Skin of body (tissue), 2 donors: Measurements from ENCODE around the gene NYNRIN. TPM values are rescaled to one million over a fixed set of nuclear protein-coding genes. Genes with fewer than 3 reads are reported as not detected.
"Not testable (repeated sequence)": the region's sequence is repeated elsewhere in the genome, so short reads cannot be mapped to it uniquely, and the experiment has no call there.

Experiments
- DNase-seq: peaks from one replicate; lab custom pipeline; 2025; lab: John Stamatoyannopoulos, UW
- total RNA-seq: library from RNA; depleted of rRNA; stranded (reverse); fragments of >200 nt; gene quantifications from one replicate; pipeline ENCODE4 v1.2.3, GENCODE V29; 2014

Gene NYNRIN
- total RNA-seq: 33.0 TPM

DNA sequence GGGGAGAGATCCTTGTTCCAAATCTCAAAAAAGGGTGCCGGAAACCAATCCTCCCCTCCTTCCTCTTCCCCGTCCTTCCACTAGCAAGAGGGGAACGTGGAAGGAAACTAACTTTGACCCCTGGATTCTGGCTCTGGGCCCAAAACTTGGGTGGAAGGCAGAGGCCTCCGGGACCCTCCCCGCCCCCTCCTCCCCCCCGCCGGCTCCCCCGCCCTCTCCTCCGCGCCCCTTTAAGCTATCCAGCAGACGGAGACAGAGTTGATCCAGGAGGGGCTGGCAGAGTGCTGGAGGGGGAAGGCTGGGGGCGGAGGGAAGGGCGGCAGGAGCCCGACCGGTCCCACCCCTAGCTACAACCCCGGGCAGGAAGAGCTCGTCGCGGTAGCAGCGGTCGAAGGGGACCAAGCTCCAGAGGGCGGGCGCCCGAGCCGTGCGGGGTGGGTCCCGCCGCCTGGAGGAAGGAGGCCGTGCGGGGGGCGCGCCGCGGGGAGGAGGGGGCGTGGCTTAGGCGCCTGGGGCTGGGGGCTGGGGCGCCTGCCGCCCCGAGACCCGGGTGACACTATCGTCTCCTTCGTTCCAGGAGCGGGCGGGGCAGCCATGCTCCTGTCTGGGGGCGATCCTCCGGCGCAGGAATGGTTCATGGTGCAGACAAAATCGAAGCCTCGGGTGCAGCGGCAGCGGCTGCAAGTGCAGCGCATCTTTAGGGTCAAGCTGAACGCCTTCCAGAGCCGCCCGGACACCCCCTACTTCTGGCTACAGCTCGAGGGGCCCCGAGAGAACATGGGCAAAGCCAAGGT, at the start of gene NYNRIN:
Gene NYNRIN, plus strand, starts transcription at position 351 of the 794 bp plus-strand sequence. Its CDS starts 244 bp downstream, at position 595.
- DNase-seq: peak; percentile 87

DNA sequence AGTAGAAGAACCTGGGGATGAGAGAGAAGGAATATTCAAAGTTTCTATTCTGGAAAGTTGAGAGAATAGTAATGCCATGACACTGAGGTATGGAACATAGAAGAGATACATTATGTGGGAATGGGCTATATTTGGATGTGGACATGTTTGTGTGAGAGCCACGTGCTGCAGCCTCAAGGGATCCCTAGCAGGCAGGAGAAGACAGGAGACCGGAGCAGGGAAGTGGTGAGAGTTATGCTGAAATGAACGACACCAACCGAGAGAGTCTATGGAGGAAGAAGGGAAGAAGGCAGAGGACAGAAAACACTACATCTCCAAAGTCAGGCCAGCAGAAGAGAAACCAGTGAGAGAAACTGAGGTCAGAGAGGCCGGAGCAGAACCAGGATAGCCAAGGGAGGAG, 49.1 kb upstream of the NYNRIN start:
- DNase-seq: no peak

DNA sequence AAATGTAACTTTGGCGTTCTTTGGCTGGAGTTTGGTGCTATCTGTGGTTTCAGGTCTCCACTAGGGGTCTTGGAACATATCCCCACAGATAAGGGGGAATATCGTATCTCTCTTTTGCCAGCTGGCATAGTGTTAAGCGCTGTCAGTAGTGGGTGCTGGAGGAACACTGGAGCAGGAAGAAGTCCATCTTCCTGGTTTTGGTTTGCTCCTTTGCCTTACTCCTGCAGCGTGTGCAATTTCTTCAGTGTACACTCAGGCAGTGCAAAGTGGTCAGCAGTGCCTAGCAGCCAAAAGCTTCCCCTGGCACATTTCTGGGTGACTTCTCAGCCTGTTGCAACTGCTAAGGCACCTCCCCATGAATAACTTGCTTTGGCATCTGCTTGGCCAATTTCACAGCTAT, 47.3 kb upstream of the NYNRIN start:
- no peak for DNase-seq

DNA sequence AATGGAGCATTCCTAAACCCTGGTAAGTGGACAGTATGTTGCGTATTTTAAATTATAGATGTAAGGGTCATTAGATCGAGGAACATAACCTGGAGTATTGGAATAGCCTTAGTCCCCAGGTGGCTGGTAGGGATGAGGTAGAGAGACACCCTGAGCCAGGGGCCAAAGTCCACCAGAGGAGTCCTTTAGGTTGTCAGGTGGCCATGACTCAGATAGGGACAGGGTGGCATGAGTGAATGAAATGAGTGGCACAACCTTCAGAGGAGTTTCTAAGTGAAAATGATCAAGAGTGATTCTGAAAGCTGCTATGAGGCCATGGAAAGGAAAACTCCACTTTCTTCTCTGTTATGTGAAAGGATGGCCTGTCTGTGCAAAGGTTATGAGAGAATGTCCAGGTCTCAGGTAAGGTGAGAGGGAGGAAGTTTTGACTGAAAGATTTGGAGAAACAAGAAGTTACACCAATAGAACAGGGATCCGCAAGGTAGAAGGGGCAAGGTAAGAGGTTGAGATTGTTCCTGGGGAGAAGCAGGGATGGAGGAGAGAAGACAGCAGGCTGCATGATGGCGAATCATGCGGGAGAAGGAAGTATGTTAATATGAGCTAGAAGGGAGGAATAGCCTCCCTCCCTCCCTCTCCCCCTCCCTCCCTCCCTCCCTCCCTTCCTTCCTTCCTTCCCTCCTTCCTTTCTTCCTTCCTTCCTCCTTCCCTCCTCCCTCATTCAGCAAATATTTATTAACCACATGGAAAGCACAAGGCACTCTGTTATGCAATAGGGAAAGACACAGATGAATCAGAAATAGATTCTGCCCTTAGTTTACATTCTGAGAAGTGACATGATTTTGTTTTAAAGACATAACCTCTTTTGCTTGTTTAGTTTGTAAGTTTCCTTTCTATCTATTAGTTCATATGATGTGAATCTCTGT, 45.0 kb upstream of the NYNRIN start:
- DNase-seq: no peak

DNA sequence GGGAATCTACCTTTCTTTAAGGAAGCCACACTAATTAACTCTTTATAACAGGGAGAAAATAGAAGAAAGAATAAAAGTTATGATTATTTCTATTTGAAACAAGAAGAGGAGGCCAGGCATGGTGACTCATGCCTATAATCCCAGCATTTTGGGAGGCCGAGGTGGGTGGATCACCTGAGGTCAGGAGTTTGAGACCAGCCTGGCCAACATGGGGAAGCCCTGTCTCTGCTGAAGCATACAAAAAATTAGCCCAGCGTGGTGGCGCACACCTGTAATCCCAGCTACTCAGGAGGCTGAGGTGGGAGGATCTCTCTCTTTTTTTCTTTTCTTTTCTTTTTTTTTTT, 44.3 kb upstream of the NYNRIN start:
- not testable (repeated sequence) for DNase-seq

DNA sequence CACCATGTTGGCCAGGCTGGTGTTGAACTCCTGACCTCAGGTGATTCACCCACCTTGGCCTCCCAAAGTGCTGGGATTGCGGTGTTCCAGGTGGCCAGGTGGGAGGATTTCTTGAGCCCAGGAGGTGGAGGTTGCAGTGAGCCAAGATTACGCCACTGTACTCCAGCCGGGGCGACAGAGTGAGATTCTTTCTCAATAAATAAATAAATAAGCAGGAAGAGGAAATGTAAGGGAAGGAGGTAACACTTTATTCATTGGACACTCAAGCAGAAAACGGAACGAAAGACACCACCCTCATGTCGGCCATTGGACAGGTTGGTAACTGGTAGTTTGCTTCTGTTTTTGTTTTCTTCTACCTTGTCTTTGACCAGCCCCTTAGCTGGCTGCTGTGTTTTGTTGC, 43.8 kb upstream of the NYNRIN start:
- no peak for DNase-seq

DNA sequence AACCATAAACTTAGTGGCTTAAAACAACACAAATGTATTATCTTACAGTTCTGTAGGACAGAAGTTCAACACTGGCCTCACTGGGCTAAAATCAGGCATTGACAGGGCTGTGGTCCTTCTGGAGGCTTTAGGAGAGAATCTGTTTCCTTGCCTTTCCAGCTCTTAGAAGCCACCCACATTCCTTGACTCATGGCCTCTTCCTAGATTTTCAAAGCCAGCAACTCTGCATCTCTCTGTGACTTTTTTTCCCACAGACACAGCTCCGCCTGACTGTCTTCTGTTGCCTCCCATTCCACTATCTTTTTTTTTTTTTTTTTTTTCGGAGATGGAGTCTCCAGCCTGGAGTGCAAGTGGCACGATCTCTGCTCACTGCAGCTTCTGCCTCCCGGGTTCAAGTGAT, 42.6 kb upstream of the NYNRIN start:
- DNase-seq: no peak

DNA sequence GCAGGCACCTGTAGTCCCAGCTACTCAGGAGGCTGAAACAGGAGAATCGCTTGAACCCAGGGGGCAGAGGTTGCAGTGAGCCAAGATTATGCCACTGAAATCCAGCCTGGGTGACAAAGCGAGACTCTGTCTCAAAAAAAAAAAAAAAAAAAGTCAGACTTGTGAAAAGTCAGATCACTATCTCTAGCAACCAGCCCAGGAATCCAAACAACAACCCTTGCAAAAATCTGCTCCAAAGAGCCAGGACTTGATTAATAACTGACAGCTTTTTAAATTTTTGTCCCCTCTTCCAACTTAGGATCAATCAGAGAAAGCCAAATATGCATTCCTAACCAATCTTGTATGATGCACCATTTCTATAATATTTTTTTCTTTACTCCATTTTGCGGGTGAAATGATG, 38.5 kb upstream of the NYNRIN start:
- no peak for DNase-seq

DNA sequence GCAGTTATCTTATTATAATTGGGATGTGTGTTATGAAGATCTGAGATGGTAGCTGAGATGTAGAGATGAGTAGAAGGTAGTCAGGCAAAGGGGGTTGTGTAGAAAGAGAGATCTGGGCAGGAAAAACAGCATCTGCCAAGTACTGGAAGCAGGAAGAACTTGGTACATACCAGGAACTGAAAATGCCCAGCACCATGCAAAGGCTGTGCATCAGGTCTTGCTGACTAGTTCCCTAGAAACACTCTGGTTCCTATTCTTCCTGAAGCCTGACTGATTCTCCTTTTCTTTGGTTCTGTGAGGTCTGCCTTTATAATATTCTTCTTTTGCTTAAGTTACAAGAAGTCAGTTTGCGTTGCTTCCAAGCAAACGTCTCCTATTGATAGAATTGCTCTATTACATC, 37.5 kb upstream of the NYNRIN start:
- DNase-seq: no peak

DNA sequence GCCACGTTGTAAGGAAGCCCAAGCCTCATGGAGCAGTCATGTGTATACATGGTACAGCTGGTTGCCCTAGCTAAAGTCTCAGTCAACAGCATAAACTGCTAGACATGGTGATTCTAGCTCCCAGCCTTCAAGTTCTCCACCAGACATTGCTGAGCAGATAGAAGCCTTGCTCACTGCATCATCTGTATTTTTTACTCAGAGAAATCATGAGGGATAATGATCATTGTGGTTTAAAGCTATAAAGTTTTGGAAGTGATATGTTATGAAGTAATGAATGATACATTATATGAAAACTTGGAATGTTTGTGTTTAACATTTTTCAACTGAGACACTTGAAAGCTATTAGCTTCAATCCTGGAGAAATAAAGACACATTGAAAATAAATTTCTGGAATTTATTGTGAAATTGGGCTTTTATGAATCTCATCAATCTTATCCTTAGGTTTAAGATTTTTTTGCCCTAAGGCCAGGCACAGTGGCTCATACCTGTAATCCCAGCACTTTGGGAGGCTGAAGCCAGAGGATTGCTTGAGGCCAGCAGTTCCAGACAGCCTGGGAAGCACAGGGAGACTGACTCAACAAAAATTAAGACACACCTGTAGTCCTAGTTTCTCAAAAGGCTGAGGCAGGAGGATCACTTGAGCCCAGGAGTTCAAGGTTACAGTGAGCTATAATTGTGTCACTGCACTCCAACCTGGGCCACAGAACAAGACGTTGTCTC, 36.4 kb upstream of the NYNRIN start:
- DNase-seq: no peak

DNA sequence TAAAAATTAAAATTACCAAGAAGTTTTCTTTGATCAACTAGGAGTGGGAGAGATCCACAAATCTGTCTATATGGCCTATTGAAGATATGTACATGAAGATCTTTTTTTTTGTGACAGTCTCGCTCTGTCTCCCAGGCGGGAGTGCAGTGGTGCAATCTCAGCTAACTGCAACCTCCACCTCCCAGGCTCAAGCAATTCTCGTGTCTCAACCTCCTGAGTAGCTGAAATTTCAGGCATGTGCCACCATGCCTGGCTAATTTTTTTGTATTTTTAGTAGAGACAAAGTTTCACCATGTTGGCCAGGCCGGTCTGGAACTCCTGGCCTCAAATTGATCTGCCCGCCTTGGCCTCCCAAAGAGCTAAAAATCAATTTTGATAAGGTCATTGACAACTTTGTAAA, 35.4 kb upstream of the NYNRIN start:
- no peak for DNase-seq

DNA sequence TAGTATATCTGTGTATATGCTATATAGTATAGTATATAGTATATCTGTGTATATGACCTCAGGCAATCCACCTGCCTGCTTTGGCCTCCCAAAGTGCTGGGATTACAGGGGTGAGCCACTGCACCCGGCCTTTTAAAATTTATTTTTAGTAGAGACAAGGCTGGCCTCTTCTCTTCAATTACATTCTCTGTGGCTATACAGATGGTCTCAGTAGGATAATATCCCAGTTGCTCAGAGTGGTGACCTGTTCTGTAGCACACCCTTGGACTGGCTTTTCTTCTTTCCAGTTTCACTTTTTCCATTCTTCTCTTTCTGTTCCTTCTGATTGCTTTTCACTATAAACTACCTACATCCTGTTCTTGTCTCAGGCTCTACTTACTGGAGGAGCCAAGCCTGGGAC, 34.0 kb upstream of the NYNRIN start:
- no peak for DNase-seq

DNA sequence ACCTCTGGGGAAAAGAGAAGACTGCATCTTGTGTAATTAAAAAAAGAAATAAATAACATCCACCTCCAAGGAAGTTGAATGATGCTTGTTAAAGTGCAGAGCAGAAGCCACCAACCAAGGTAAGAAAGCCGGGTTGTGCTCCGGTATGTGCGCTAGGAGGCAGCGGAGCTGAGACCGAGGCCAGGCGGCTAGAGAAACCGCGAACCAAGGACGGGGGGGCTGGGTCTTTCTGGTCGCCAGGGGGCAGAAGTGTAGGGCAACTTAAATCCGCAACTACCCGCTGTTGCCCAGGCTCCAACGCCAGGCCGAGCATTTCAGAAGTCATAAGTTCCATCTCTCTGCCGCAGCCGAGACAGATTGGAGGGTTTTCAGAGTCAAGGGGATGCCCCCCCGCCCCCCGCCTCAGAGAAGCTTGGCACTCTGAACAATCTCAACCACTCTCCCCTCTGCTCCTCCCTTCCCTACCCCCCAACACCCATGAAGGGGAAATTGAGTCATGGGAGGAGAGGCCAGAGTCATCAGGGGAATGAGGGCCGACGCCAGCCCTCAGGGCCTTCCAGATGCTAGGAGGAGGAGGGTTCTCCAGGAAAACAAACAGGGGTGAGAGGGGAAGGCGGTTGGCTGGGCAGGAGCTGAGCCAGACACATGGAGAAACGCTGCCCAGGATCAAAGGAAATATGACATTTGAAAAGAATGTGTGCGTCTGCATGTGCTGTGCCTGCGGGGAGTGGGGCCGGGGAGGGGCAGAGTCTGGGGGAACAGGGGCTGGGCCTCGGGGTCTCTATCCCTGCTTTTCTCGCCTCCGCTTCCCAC, 33.0 kb upstream of the NYNRIN start:
- DNase-seq: peak; percentile 87

DNA sequence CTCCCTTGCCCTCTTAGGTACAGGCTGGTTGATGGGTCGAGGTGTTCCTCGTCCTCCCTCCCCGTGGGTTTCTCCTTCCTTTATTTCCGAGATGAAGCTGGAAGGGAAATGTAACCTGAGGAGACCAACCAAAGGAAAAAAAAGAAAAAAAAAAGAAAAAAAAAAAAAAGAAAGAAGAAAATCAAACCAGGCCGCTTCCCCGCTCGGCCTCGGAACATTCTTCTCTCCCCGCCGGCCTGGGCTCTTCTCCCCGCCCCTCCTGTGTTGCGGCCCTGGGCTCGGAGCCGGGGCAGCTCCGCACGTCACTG, 32.4 kb upstream of the NYNRIN start:
- DNase-seq: no peak

DNA sequence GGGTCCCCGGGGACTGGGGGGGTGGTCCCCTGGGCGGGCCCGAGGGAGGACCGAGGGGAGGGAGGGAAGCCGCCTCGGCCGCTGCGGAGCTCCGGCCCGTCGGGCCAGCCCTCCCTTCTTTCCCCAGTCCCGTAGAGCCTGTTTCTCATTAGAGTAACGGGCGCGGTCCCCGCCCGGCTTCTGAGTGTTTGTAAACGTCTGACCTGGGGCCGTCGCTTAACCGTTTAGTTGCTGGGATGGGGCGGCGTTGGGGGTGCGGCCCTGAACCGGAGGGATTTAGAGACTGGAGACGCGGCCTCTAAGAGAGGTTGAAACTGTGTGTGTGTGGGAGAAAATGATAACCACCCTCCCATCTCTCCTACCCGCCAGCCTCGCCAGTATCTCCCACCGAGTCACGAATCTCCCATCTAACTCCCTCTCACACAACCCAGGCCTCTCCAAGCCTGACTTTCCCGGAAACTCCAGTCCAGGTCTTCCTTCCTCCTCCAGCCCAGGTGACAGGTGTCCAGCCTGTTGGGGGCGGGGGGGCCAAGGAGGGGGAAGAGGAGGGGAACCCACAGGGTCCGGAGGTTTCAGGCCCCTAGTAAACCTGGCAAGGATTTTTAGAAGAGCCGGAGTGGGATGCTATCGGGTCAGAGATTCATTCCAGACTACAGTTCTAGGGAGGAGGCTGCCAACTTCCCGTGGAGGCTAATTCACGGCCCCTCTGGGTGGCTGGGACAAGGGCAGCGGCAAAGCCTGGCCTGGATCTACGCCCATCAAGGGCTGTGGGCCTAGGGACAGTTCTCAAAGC, 31.9 kb upstream of the NYNRIN start:
- DNase-seq: peak; percentile 92

DNA sequence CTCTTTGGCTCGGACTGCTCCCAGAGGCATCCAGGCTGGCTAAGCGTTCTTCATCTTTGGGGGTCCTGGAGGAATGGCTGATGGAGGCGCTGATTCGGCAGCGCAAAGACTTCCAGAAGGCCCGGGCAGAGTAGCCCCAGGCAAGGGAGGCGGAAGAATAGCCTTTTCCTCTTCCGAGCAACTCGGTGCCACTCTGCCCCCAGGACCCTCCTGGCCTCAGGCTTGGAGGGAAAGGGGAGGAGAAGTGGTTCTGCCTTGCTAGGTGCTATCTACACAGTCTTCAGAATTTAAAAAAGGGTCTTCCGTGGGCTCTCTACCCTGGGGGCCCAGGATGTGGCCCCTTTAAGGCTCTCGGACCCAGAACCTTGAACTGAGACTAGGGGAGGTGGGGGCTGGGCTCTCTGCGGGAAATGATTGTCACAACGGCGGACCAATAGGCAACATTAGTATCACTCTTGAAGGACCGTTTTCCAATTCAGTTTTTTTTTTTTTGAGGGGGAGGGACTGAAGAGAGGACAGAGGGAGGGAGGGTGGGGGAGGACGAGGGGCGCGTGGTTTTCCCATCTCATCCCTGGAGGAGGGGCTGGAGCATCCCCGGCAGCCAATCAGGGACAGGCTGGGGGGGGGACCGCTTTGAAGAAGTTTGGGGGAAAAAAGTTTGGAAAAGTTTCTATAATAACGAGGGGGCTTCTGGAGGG, 31.1 kb upstream of the NYNRIN start, which contains the start of gene NFATC4:
Gene NFATC4, plus strand, starts transcription at position 671 of the 698 bp plus-strand sequence. CDS start 157 bp downstream, outside the sequence.
- DNase-seq: peak; percentile 95

DNA sequence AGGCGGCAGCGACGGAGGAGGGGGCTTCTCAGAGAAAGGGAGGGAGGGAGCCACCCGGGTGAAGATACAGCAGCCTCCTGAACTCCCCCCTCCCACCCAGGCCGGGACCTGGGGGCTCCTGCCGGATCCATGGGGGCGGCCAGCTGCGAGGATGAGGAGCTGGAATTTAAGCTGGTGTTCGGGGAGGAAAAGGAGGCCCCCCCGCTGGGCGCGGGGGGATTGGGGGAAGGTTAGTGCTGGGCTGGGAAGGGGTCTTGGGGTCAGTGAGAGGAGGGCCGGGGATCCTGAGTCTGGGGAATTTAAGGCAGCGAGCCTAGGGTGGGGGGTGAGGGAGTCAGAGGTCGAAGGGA, 30.6 kb upstream of the NYNRIN start:
- no peak for DNase-seq

DNA sequence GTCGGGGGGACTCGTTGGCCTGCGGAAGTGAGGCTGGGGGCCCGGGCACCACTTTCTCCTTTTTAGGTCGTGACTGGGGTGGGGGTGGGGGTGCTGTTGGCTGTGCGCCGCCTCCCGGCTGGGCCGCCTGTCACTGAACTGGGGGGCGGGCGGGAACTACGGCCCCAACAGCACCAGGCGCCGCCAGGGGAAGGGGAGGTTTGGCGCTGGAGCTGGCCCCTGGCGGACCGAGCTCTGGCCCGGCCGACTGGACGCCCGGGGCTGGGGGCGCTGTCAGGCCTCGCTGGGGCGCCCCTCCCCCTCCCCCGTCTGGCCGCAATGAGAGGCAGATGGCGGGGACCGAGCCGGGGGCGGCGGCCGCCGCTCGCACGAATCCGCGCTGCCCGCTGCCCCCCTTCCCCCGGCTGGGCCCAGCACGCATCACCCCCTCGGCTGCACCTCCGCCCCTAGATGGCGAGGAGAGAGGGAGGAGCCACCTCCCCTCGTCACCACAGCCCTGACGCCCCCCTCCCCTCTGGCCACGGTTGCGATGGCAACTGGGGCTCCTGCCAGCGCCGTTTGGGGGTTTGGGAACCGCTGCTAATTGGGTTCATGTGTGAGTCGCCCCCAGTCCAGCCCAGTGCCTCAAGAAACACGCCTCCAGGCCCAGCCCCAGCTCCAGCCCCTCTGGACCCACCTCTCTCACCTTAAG, 30.1 kb upstream of the NYNRIN start:
- peak; percentile 87 for DNase-seq

DNA sequence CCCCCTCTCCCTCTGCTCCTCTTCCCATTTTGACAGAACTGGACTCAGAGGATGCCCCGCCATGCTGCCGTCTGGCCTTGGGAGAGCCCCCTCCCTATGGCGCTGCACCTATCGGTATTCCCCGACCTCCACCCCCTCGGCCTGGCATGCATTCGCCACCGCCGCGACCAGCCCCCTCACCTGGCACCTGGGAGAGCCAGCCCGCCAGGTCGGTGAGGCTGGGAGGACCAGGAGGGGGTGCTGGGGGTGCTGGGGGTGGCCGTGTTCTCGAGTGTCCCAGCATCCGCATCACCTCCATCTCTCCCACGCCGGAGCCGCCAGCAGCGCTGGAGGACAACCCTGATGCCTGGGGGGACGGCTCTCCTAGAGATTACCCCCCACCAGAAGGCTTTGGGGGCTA, 29.3 kb upstream of the NYNRIN start:
- DNase-seq: no peak
